ENCODE measurements around the gene TBPL2.

The TBPL2 gene

GRCh38 chr14:55399183-55399582 lies 41.2 kb downstream of the TBPL2 start:
- no peak for TF ChIP-seq CTCF (IDR thresholded peaks at IDR 0.05; ENCODE audit: low read depth, low read length)
- no peak for DNase-seq (ENCODE audit: low read depth, low spot score)
- H3K4me3 ChIP-seq (ENCODE audit: low read depth, low read length): no peak overlapping the region
- in situ Hi-C loops (cut with HindIII; ENCODE audit: low sequenced_read_pairs): no loop called here

- DNase-seq (ENCODE audit: low read depth, low spot score): peak; percentile 96
- in situ Hi-C loops (cut with HindIII; ENCODE audit: low sequenced_read_pairs): no loop called here
- no peak overlapping the region for H3K4me3 ChIP-seq (ENCODE audit: low read depth, low read length)
- TF ChIP-seq CTCF (IDR thresholded peaks at IDR 0.05; ENCODE audit: low read depth, low read length): no peak
These were observed 41.7 kb downstream of the TBPL2 start for GRCh38 chr14:55398679-55399078.

- no peak for TF ChIP-seq CTCF (IDR thresholded peaks at IDR 0.05; ENCODE audit: low read depth, low read length)
- peak; percentile 80 for DNase-seq (ENCODE audit: low read depth, low spot score)
- in situ Hi-C loops (cut with HindIII; ENCODE audit: low sequenced_read_pairs): no loop called here
- H3K4me3 ChIP-seq (ENCODE audit: low read depth, low read length): no peak overlapping the region
These were observed 51.1 kb downstream of the TBPL2 start for GRCh38 chr14:55389330-55389729.

- peak; percentile 51 for DNase-seq (ENCODE audit: low read depth, low spot score)
- no peak overlapping the region for H3K4me3 ChIP-seq (ENCODE audit: low read depth, low read length)
- in situ Hi-C loops (cut with HindIII; ENCODE audit: low sequenced_read_pairs): no loop called here
- TF ChIP-seq CTCF (IDR thresholded peaks at IDR 0.05; ENCODE audit: low read depth, low read length): no peak
These were observed 52.3 kb downstream of the TBPL2 start for GRCh38 chr14:55388160-55388559.

- no peak for DNase-seq (ENCODE audit: low read depth, low spot score)
- no peak overlapping the region for H3K4me3 ChIP-seq (ENCODE audit: low read depth, low read length)
- in situ Hi-C loops (cut with HindIII; ENCODE audit: low sequenced_read_pairs): no loop called here
- TF ChIP-seq CTCF (IDR thresholded peaks at IDR 0.05; ENCODE audit: low read depth, low read length): no peak
These were observed 53.3 kb downstream of the TBPL2 start for GRCh38 chr14:55387121-55387520.

- TF ChIP-seq CTCF (IDR thresholded peaks at IDR 0.05; ENCODE audit: low read depth, low read length): no peak
- no peak overlapping the region for H3K4me3 ChIP-seq (ENCODE audit: low read depth, low read length)
- in situ Hi-C loops (cut with HindIII; ENCODE audit: low sequenced_read_pairs): no loop called here
- DNase-seq (ENCODE audit: low read depth, low spot score): no peak
These were observed 54.2 kb downstream of the TBPL2 start for GRCh38 chr14:55386037-55386808.

Data from astrocyte of the spinal cord (primary cell).